Measurements from ENCODE around the gene STARD10. TPM values are rescaled to one million over a fixed set of nuclear protein-coding genes. Genes with fewer than 3 reads are reported as not detected.

STARD10 gene
- polyA plus RNA-seq, 1 donor from 2014 or later = 33.4 TPM

- peaks cover 3% of the 10 kb centered on the region for H3K36me3 Mint-ChIP-seq
- H3K4me1 Mint-ChIP-seq = peaks cover 14 to 27% (median 16%) of the 10 kb centered on the region in 3 donors
- no peaks in the 10 kb centered on the region for H3K9me3 Mint-ChIP-seq
- H3K27me3 Mint-ChIP-seq = peaks cover 2% of the 10 kb centered on the region
- peak overlapping the region in 1 of 4 donors; percentile 4 for H3K4me3 Mint-ChIP-seq
- peak overlapping the region in 1 of 3 donors; percentile 34 for H3K27ac Mint-ChIP-seq
These were observed 34.3 kb downstream of the STARD10 start for GRCh38 chr11:72759468-72759985.

DNA sequence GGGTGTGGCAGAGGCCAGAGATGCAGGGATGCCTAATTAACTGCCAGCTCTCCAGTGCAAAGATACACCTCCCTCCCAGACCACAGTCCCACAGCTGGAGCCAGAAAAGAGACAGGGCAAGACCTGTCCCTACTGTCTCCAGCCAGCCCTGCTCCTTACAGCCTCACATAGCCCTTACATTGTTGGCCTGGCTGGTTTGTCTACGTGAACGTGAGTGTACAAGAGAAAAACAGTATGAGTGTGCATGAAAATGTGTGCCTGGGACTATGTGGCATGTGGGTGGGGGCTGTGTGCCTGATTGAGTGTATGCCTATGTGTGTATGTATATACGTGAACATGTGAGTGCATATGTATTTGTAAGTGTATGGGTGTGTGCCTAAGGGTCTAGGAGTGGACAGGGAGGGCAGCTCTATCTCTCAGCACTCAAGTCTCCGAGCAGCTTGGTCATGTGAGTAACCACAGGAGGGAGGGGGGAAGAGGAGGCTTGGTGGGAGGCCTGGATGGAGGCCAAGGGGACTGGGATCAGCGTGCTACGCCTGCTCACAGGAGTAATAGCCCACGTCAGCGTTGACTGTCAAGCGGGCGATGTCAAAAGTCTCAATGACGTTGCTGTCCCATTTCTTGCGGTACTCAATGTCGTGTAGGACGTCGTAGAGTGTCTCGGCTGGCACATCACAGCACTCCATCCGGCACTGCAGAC, 35.0 kb downstream of the STARD10 start:
- Mint-ChIP-seq H3K27me3 (peaks cover 2% of the 10 kb centered on the region), H3K36me3 (peaks cover 3% of the 10 kb centered on the region), H3K4me3 (no peak overlapping the region), H3K27ac (peak overlapping the region in 2 of 3 donors; percentile 33 to 34), H3K4me1 (peaks cover 13 to 27% (median 15%) of the 10 kb centered on the region in 3 donors), H3K9me3 (no peaks in the 10 kb centered on the region)

GRCh38 chr11:72758304-72758689, 35.5 kb downstream of the STARD10 start:
- Mint-ChIP-seq H3K27me3 (peaks cover 2% of the 10 kb centered on the region), H3K36me3 (peaks cover 3% of the 10 kb centered on the region), H3K4me1 (peaks cover 9 to 21% (median 12%) of the 10 kb centered on the region in 3 donors), H3K4me3 (no peak overlapping the region), H3K9me3 (no peaks in the 10 kb centered on the region), H3K27ac (peak overlapping the region in 1 of 3 donors; percentile 33)

DNA sequence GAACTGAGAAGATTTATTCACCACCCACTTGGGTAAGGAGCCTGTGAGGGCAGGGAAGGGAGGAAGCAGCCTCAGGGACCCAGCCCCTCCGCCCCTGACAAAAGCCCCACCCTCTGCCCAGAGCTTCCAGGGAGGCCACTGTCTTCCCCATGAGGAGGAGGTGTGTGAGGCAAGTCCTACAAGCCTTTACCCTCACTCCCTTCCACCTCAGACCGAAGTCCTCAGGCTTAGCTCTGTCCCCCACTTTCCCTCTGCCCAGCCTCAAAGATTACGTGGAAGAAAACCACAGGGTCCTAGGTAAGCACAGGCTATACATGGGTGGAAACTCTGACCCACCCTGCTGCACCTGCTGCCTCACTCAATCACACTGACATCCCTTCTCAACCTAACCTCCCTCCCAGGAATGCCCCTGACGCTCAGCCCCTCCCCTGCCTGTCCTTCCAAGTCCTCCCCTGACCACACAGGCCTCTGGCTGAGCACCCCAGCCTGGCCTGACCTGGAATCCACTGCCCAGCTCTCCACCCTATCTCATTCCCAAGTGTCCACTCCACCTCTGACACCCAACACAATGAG, 38.0 kb downstream of the STARD10 start:
- H3K4me1 Mint-ChIP-seq = peaks cover 13 to 20% (median 15%) of the 10 kb centered on the region in 3 donors
- H3K27me3 Mint-ChIP-seq = no peaks in the 10 kb centered on the region
- H3K4me3 Mint-ChIP-seq = peak overlapping the region in 1 of 4 donors; percentile 51
- peaks cover 2% of the 10 kb centered on the region for H3K36me3 Mint-ChIP-seq
- no peak overlapping the region for H3K27ac Mint-ChIP-seq
- no peaks in the 10 kb centered on the region for H3K9me3 Mint-ChIP-seq

DNA sequence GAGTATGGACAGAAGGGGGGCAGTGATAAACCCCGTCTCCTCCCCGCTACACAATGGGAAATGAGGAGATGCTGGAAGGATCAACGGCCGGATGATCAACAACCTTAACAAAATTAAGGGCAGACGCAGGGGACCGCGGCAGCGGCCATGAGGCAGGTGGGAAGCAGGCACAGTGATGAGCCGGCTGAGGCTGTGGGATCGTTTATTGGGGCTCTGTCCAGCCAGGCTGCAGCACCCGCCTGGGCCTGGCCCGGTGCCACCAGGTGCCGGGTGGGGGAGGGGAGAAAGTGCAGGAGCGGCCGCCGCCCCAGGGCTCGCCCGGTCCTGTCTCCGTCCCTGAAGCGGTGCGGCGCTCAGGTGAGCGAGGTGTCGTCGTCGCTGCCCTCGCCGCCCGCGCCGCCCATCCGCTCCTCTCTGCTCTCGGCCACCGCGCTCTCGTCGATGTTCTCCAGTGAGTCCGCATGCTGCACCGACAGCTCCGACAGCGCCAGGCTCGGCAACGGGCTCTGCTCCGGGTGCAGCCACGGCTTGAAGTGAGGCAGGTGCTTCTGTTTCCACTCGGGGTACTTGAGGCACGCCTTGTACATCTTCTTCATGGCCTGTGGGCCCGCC, 39.2 kb downstream of the STARD10 start:
- Mint-ChIP-seq H3K27ac (peak overlapping the region in 2 of 3 donors; percentile 64 to 70), H3K36me3 (peaks cover 2% of the 10 kb centered on the region), H3K4me3 (peak overlapping the region in 1 of 4 donors; percentile 80), H3K27me3 (no peaks in the 10 kb centered on the region), H3K9me3 (no peaks in the 10 kb centered on the region), H3K4me1 (peaks cover 18 to 25% (median 20%) of the 10 kb centered on the region in 3 donors)

GRCh38 chr11:72754149-72754543, 39.7 kb downstream of the STARD10 start:
- Mint-ChIP-seq H3K27ac (peak overlapping the region in 2 of 3 donors; percentile 64 to 70), H3K36me3 (peaks cover 2% of the 10 kb centered on the region), H3K9me3 (no peaks in the 10 kb centered on the region), H3K4me3 (peak overlapping the region in 1 of 4 donors; percentile 80), H3K27me3 (no peaks in the 10 kb centered on the region), H3K4me1 (peaks cover 22 to 26% (median 22%) of the 10 kb centered on the region in 3 donors)

GRCh38 chr11:72753341-72754148, 40.3 kb downstream of the STARD10 start:
- Mint-ChIP-seq H3K27ac (peak overlapping the region; percentile 53 to 70 (median 64)), H3K27me3 (no peaks in the 10 kb centered on the region), H3K36me3 (peaks cover 2% of the 10 kb centered on the region), H3K4me3 (peak overlapping the region; percentile 12 to 97 (median 70)), H3K4me1 (peaks cover 26 to 28% (median 26%) of the 10 kb centered on the region in 3 donors), H3K9me3 (no peaks in the 10 kb centered on the region)

GRCh38 chr11:72752088-72752914, 41.5 kb downstream of the STARD10 start, which contains the start of gene ARAP1:
Gene ARAP1 (minus strand): TSS chr11:72752408. CDS start chr11:72727128, 25,280 bp downstream.
- Mint-ChIP-seq H3K27me3 (no peaks in the 10 kb centered on the region), H3K36me3 (peaks cover 2% of the 10 kb centered on the region), H3K9me3 (no peaks in the 10 kb centered on the region), H3K4me3 (peak within 1 kb of the TSS; percentile 80 to 97 (median 95)), H3K4me1 (peaks cover 26 to 32% (median 30%) of the 10 kb centered on the region in 3 donors), H3K27ac (peak within 1 kb of the TSS; percentile 64 to 92 (median 83))

DNA sequence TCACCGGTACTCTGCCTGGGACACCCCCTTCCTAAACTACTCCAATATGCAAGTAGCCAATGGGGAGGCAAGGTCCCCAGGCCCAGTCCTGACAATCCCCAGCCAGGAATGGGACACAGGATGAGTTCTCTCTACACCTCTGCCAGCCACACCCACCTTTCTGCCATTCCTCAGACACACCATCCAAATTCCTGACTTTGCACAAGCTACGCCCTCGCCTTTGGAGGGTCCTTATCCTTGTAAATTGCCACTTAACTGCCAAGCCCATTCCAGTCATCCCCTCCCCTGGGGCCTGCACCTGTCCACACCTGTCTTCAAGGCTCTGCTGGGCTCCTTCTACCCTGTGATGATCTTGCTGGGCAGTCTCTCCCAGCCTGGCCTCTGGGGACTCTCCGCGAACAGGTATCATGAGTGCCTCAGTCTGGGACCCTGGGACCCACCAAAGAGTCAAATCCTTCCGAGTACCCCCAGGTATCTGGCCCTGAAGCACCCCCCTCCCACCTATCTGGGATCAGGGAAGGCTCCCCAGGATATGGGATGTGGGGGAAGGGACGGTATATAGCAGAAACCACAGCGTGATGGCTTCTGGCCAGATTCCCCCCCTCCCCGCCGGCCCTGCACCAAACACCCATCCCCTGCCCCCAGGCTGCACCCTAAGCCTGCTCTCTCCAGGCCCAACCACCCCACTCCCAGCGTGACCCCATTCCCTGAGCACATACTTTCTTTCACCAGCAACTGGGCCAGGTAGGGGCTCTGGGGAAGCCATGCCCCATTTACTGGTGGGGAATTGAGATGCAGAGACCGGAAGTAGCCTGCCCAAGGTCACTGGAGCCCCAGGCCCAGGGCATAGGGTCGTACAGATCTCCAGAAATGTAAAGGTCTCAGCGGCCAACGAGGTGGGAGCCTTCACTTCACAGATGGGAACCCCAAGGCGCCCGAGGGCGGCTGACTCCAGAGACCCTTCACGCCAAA, 42.4 kb downstream of the STARD10 start:
- Mint-ChIP-seq H3K4me1 (peaks cover 26 to 36% (median 33%) of the 10 kb centered on the region in 3 donors), H3K36me3 (no peaks in the 10 kb centered on the region), H3K9me3 (no peaks in the 10 kb centered on the region), H3K27me3 (no peaks in the 10 kb centered on the region), H3K27ac (peak overlapping the region; percentile 64 to 92 (median 83)), H3K4me3 (peak overlapping the region; percentile 80 to 97 (median 95))

GRCh38 chr11:72750556-72751115, 43.2 kb downstream of the STARD10 start:
- Mint-ChIP-seq H3K4me1 (peaks cover 26 to 36% (median 33%) of the 10 kb centered on the region in 3 donors), H3K27ac (peak overlapping the region; percentile 64 to 83 (median 78))

GRCh38 chr11:72750086-72750485, 43.8 kb downstream of the STARD10 start:
- Mint-ChIP-seq H3K27me3 (no peaks in the 10 kb centered on the region), H3K9me3 (no peaks in the 10 kb centered on the region), H3K4me1 (peaks cover 26 to 36% (median 36%) of the 10 kb centered on the region in 3 donors), H3K36me3 (no peaks in the 10 kb centered on the region), H3K27ac (peak overlapping the region; percentile 53 to 94 (median 73)), H3K4me3 (peak overlapping the region in 2 of 4 donors; percentile 41 to 94)

More at GRCh38 chr11:72750556-72751115, 43.2 kb downstream of the STARD10 start:
- Mint-ChIP-seq H3K9me3 (no peaks in the 10 kb centered on the region), H3K4me3 (peak overlapping the region; percentile 80 to 97 (median 95)), H3K36me3 (no peaks in the 10 kb centered on the region), H3K27me3 (no peaks in the 10 kb centered on the region)

DNA sequence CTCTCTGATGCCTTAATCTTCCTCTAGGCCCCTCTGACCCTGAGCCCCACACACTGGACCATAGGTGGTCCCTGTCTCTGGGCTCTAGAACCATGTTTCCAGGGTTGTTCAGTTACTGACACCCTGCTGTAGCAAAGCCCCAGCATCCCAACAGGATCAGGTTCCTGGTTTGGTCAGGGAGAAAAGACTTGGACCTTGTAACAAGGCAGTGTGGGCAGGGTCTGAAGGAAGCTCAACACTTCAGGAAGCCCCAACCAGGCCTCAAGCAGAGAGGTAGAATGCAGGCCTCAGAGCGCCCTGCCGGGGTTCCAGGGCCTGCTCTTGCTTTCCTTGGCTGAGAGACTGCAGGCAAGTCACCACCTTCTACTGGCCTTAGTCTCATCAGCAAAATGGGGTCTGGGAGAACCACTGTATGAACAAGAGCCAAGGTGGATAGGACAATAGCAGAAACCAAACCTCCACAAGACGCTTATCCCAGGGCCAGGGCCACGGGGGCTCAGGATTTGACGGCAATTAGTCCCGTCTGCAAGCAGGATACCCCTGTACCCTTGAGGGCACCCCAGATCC, 46.5 kb downstream of the STARD10 start:
- no peaks in the 10 kb centered on the region for H3K27me3 Mint-ChIP-seq
- H3K4me3 Mint-ChIP-seq = peak overlapping the region in 2 of 4 donors; percentile 10 to 57
- peaks cover 2% of the 10 kb centered on the region for H3K36me3 Mint-ChIP-seq
- peak overlapping the region in 2 of 3 donors; percentile 39 to 94 for H3K27ac Mint-ChIP-seq
- peaks cover 27 to 52% (median 45%) of the 10 kb centered on the region in 3 donors for H3K4me1 Mint-ChIP-seq
- H3K9me3 Mint-ChIP-seq = no peaks in the 10 kb centered on the region

All from IgD-negative memory B cell (primary cell).